GM18505 (cell line): ENCODE results near the gene FBXO11.
"Not testable (repeated sequence)": the region's sequence is repeated elsewhere in the genome, so short reads cannot be mapped to it uniquely, and the experiment has no call there.

Experiments
- ATAC-seq: cut with Tn5 transposase; IDR thresholded peaks from one replicate; pipeline ENCODE4 v1.9.1; 2021; ENCODE audit not compliant: unreplicated experiment
- POLR2A ChIP-seq: IDR thresholded peaks from 4 replicates; pipeline ENCODE4 v1.6.1; 2011; ENCODE audit warnings: borderline replicate concordance; ENCODE audit not compliant: insufficient read depth, insufficient read length; ENCODE audit errors: extremely low read depth

The FBXO11 gene

GRCh38 chr2:47906157-47907038, at the start of gene FBXO11:
Gene FBXO11, minus strand, starts transcription at chr2:47906498. Its CDS starts 778 bp downstream, at chr2:47905720.
- TF ChIP-seq POLR2A, result peak; percentile 80
- peak; percentile 80 for ATAC-seq

GRCh38 chr2:47950340-47951301, 44.3 kb upstream of the FBXO11 start:
- TF ChIP-seq POLR2A, result no peak
- no peak for ATAC-seq

- no peak for TF ChIP-seq POLR2A
- ATAC-seq, result no peak
These were observed 40.3 kb upstream of the FBXO11 start for GRCh38 chr2:47946593-47946992.

- no peak for ATAC-seq
- TF ChIP-seq POLR2A, result no peak
These were observed 38.9 kb upstream of the FBXO11 start for GRCh38 chr2:47945046-47945781.

- no peak for TF ChIP-seq POLR2A
- no peak for ATAC-seq
These were observed 35.6 kb upstream of the FBXO11 start for GRCh38 chr2:47941936-47942335.

GRCh38 chr2:47937677-47938076, 31.4 kb upstream of the FBXO11 start:
- no peak for ATAC-seq
- no peak for TF ChIP-seq POLR2A

GRCh38 chr2:47935071-47935470, 28.8 kb upstream of the FBXO11 start:
- TF ChIP-seq POLR2A, result no peak
- no peak for ATAC-seq

GRCh38 chr2:47918043-47918442, 11.7 kb upstream of the FBXO11 start:
- no peak for ATAC-seq
- no peak for TF ChIP-seq POLR2A

- no peak for TF ChIP-seq POLR2A
- ATAC-seq, result no peak
These were observed 11.1 kb upstream of the FBXO11 start for GRCh38 chr2:47917276-47917961.

GRCh38 chr2:47916412-47916811, 10.1 kb upstream of the FBXO11 start:
- ATAC-seq, result no peak
- TF ChIP-seq POLR2A, result no peak

- ATAC-seq, result not testable (repeated sequence)
These were observed 4.4 kb upstream of the FBXO11 start for GRCh38 chr2:47910662-47911061.

GRCh38 chr2:47908682-47909081, 2.4 kb upstream of the FBXO11 start:
- no peak for TF ChIP-seq POLR2A
- ATAC-seq, result no peak

- no peak for ATAC-seq
- no peak for TF ChIP-seq POLR2A
These were observed 912 bp upstream of the FBXO11 start for GRCh38 chr2:47907039-47907781.
